A204.1 (cell line): Measurements from ENCODE around the gene XPC.

Source experiments
- FAIRE-seq: peaks from 2 replicates; lab custom pipeline; 2012; peaks lifted over from hg19 to GRCh38; lab: Jason Lieb, UNC

XPC gene

GRCh38 chr3:14206548-14207177 lies 28.3 kb upstream of the XPC start:
- FAIRE-seq: no peak

- FAIRE-seq: no peak
These were observed 26.3 kb upstream of the XPC start for GRCh38 chr3:14204515-14205284.

GRCh38 chr3:14203521-14204079 lies 25.2 kb upstream of the XPC start:
- no peak for FAIRE-seq

- no peak for FAIRE-seq
These were observed 24.6 kb upstream of the XPC start for GRCh38 chr3:14202874-14203520.

- FAIRE-seq: no peak
These were observed 23.7 kb upstream of the XPC start for GRCh38 chr3:14201940-14202684.

GRCh38 chr3:14200841-14201240 lies 22.4 kb upstream of the XPC start:
- no peak for FAIRE-seq

GRCh38 chr3:14200276-14200675 lies 21.9 kb upstream of the XPC start:
- FAIRE-seq: no peak

GRCh38 chr3:14199641-14200040 lies 21.2 kb upstream of the XPC start:
- no peak for FAIRE-seq

GRCh38 chr3:14194865-14195264 lies 16.5 kb upstream of the XPC start:
- no peak for FAIRE-seq

- FAIRE-seq: no peak
These were observed 9.8 kb upstream of the XPC start for GRCh38 chr3:14188041-14188754.

- no peak for FAIRE-seq
These were observed 8.6 kb upstream of the XPC start for GRCh38 chr3:14186854-14187458.

- no peak for FAIRE-seq
These were observed 4.7 kb upstream of the XPC start for GRCh38 chr3:14183015-14183577.

GRCh38 chr3:14181253-14181652 lies 2.9 kb upstream of the XPC start:
- FAIRE-seq: no peak

GRCh38 chr3:14179795-14180194 lies 1.4 kb upstream of the XPC start:
- no peak for FAIRE-seq

- FAIRE-seq: no peak
These were observed 689 bp upstream of the XPC start for GRCh38 chr3:14179114-14179465.

- no peak for FAIRE-seq
These were observed 688 bp downstream of the XPC start for GRCh38 chr3:14177580-14178246.

- FAIRE-seq: no peak
These were observed 2.9 kb downstream of the XPC start for GRCh38 chr3:14175383-14176037.

GRCh38 chr3:14174483-14174882 lies 3.9 kb downstream of the XPC start:
- no peak for FAIRE-seq

GRCh38 chr3:14172496-14172895 lies 5.9 kb downstream of the XPC start:
- FAIRE-seq: no peak

GRCh38 chr3:14170531-14171159 lies 7.8 kb downstream of the XPC start:
- no peak for FAIRE-seq
